Pulmonary artery endothelial cell (primary cell): ENCODE results near the gene MPZL1. TPM values are rescaled to one million over a fixed set of nuclear protein-coding genes. Genes with fewer than 3 reads are reported as not detected.

Source experiments
- DNase-seq: peaks from one replicate; pipeline ENCODE4 v3.0.0-alpha.2; 2011; ENCODE audit warnings: low read depth, low spot score
- total RNA-seq: library from RNA; depleted of rRNA; stranded (reverse); fragments of >200 nt; gene quantifications from 2 replicates; pipeline ENCODE4 v1.2.3, GENCODE V29; 2014

The MPZL1 gene
- 93.7 and 139 TPM in 2 replicates for total RNA-seq

DNA sequence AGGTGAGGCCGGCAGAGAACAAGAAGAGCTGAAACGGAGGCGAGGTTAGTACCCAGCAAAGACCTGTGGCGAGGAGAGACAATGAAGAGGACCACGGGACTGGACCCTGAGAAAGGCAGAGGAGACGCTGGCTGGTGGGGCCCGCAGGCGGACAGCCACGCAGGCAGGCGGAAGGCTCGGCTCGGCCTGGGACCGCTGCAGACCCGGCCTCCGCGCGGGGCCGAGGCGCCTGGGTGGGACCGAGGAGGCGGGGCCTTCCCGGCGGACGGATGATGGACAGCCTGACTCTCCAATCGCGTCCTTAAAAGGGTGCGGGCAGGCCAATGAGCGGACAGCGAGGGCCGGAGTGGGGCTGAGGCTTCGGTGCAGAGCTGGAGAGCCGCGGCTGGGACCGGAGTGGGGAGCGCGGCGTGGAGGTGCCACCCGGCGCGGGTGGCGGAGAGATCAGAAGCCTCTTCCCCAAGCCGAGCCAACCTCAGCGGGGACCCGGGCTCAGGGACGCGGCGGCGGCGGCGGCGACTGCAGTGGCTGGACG, at the start of gene MPZL1:
MPZL1 (plus strand) TSS at position 366 of the 535 bp plus-strand sequence. CDS start 170 bp downstream, outside the sequence.
- DNase-seq, result peak; percentile 78

GRCh38 chr1:167672831-167673230, 49.0 kb upstream of the MPZL1 start:
- no peak for DNase-seq

DNA sequence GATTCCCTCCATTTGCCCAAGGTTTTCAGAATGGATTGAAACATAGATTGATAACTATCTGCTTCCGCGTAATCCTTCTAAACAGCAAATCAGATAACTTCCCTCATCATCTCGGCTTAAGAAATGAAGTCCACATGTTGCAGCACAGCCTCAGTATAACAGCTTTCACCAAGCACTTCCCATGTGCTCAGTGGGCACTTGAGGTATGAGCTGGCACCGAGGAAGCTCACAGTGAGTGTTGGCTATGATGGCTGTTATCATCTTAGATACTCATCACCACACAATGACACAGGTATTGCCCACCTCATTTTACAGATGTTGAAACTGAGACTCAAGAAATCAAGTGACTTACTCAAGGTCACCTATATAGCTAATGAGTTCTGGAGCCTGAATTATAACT, 48.5 kb upstream of the MPZL1 start:
- DNase-seq, result no peak

DNA sequence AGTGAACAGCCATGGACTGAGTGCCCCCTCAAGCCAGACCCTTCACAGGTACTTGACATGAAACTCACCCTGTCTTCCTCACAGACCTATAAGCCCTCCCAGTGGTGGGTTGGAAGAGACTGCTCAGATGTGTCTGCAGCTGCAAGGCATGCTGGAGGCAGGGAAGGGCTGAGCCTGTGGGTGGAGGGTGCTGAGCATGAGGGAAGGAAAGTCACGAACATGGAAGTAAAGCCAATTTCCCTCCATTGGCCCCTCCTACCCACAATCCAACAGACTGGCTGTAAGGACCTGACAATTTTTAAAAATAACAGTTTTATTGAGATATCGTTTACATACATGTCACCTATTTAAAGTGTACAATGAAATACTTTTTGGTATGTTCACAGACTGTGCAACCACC, 47.6 kb upstream of the MPZL1 start:
- DNase-seq, result no peak

DNA sequence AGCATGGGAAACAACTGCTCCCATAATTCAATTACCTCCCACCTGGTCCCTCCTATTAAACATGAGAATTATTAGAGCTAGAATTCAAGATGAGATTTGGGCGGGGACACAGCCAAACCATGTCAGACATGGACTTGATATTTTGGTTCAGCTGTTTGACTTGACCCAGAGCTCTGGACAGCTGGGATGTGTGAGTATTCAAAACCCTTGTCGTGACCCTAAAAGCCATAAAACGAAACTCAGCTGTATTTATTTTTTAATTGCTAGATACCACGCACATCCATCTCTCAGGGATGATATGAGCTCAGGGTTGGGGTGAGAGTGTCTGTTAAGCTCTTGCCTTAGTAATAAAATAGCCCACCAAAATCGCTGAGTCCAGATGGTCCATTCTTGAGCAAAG, 46.3 kb upstream of the MPZL1 start:
- no peak for DNase-seq

- DNase-seq, result no peak
Observed at GRCh38 chr1:167676205-167676915, 45.4 kb upstream of the MPZL1 start.

GRCh38 chr1:167676916-167677848, 44.6 kb upstream of the MPZL1 start:
- DNase-seq, result no peak

DNA sequence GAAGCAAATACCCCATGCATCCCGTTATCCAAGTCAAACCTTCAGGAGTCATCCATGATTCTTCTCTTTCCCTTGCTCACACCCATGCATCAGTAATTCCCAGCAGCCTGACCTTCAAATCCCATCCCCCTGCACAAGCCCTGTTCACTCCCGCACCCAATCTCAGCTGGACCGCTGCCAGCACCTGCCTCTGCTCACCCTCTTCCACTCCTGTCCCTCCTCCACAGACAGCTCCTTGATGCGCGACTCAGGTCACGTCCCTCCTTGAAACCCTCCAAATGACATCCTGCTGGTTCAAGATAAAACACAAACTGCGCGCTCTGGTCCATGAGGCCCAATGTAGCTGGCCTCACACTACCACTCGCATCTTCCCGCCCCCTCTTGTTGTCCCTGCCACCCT, 43.4 kb upstream of the MPZL1 start:
- no peak for DNase-seq

GRCh38 chr1:167678838-167679237, 42.9 kb upstream of the MPZL1 start:
- DNase-seq, result no peak

DNA sequence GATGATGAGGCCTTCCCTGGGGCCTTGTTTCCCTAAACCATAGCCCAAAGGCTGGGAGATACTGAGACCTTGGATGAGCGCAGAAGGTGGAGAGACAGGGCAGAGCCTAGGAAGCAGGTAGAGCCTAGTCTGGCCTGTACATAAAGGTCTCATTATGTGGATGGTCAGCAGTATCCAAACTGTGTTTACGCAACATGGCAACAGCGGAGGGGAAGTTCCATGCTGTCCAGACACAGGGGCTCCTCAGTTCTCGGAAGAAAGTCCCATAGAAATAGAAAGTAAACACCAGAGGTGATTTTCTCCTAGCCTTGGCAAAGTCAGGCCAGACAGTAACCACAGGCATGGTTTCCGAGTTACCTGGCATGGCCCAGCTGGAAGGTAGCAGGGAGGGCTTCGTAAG, 42.1 kb upstream of the MPZL1 start:
- no peak for DNase-seq

GRCh38 chr1:167681024-167681423, 40.8 kb upstream of the MPZL1 start:
- no peak for DNase-seq

- DNase-seq, result no peak
Observed at GRCh38 chr1:167681451-167682098, 40.2 kb upstream of the MPZL1 start.

DNA sequence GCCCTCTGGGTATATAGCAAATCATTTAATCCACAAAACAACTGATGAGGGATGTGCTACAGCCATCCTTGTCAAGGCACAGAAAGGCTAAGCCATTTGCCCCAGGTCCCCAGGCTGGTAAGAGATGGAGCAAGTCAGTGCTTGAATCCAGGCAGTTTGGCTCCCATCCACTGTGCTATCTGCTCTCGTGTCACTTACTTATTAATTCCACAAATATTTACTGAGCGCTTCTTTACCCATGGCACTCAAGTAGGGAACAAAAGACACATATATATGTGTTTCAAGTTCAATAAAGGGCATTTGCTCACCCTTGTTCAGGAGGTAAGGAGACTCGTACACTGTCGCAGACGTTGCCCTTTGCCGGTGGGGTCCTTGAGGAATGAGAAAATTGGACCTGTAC, 38.6 kb upstream of the MPZL1 start:
- DNase-seq, result no peak

DNA sequence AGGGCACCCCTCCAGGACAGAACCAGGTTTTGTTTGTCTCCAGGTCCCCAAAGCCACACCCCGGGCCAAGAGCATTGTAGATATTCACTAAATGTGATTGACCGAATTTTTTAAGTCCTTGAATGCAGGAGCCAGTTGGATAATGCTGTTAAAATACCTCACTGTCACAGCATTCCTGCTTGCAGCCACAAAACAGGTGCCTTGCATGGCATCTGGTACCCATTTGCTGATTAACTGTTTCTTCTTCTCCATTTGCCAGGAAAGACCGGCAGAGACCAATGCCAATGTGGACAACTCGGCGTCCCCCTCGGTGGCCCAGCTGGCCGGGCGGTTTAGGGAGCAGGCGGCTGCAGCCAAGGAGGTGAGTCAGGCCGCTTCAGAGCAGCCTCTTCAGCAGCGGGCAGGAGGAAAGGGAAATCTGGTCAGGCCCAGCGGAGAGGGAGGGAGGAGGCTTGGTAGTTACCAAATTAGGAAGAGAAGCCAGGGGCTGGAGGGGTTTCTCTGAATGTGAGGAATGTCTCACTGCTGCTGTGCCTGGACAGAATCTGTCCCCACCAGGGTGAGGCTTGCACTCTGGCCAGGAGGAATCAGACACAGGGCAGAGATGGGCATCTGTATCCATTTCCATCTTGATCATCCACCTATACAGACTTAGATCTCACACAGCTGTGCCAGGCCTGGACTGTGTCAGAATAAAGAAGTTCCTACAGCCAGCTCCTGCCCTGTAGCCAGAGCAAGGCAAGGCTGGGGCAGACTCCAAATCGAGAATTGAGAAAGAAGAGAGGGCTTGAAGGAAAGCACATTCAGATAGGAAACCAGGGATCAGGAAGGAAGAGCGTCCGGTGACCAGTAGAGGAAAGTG, 37.9 kb upstream of the MPZL1 start:
- DNase-seq, result no peak

DNA sequence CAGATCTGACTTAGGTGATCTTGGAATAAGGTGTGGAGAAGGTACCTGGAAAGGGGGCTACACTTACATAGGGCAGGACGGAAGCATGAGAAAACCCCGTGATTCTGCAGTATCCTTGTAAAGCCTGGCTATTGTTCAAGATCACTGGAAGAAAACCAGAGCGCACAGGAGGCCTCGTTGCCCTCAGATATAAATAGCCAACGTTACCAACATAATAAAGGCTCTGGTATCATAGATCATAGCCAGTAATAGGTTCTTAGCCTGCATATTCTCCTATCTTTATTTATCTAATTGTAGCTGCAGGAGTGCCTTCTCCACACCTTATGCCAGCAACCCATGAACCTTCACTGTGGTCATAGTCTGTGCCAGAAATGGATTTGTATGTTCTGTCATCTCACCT, 35.9 kb upstream of the MPZL1 start:
- no peak for DNase-seq

- peak; percentile 36 for DNase-seq
Observed at GRCh38 chr1:167687919-167688519, 33.8 kb upstream of the MPZL1 start.

- no peak for DNase-seq
Observed at GRCh38 chr1:167689567-167689920, 32.2 kb upstream of the MPZL1 start.

- no peak for DNase-seq
Observed at GRCh38 chr1:167690053-167690452, 31.7 kb upstream of the MPZL1 start.

- DNase-seq, result no peak
Observed at GRCh38 chr1:167693425-167694045, 28.2 kb upstream of the MPZL1 start.

DNA sequence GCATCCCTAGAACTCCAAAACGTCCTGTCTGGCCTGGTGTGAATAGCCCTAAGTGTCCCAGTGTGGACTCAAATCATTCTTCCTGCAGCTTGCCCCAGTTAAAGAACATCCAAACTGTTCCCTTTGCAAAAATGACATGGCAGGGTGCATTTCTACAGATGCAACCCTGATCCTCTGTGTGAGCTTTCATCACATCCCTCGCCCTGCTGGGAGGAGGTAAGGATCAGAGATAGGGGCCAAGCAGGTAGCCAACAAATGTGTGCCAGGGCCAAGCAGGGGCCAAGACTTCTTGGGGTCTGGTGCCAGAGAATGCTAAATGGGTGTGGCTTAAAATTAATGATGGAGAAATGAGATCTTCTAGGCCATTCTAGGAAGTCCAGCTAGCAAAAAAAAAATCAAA, 27.1 kb upstream of the MPZL1 start:
- no peak for DNase-seq
